Effector memory CD8-positive, alpha-beta T cell (primary cell): Measurements from ENCODE around the gene NOP14.
"Not testable (repeated sequence)": the region's sequence is repeated elsewhere in the genome, so short reads cannot be mapped to it uniquely, and the experiment has no call there.

Experiments
- ATAC-seq: fragments of 150-1000 bp; cut with Tn5 transposase; replicated peaks from 2 replicates; pipeline ENCODE4 v1.10.0; 2021; ENCODE audit warnings: mild to moderate bottlenecking, moderate library complexity
- DNase-seq, 3 experiments: peaks; one replicate each; pipeline ENCODE4 v3.0.0; 2021
- H3K27ac Mint-ChIP-seq, 2 donors: one replicate each; pipeline ENCODE4 v1.8.0; 2022; ENCODE audit warnings: mild to moderate bottlenecking in 2 of 2, mixed read lengths in 2 of 2, moderate library complexity in 2 of 2
- H3K27me3 Mint-ChIP-seq, 2 donors: one replicate each; pipeline ENCODE4 v1.8.0; 2022; ENCODE audit warnings: mixed read lengths in 2 of 2
- H3K36me3 Mint-ChIP-seq: one replicate; pipeline ENCODE4 v1.8.0; 2022; ENCODE audit warnings: mild to moderate bottlenecking, moderate library complexity, mixed read lengths; ENCODE audit not compliant: insufficient read depth
- H3K4me1 Mint-ChIP-seq, 2 donors: one replicate each; pipeline ENCODE4 v1.8.0; 2022; ENCODE audit warnings: low read depth in 2 of 2, mixed read lengths in 2 of 2
- H3K4me3 Mint-ChIP-seq, 2 donors: one replicate each; pipeline ENCODE4 v1.8.0; 2022; ENCODE audit warnings: mild to moderate bottlenecking in 2 of 2, mixed read lengths in 2 of 2, moderate library complexity in 2 of 2
- H3K9me3 Mint-ChIP-seq, 2 donors: one replicate each; pipeline ENCODE4 v1.8.0; 2022; ENCODE audit warnings: mixed read lengths in 2 of 2

The NOP14 gene

GRCh38 chr4:2943364-2944090 is 19.7 kb downstream of the NOP14 start:
- no peaks in the 10 kb centered on the region for H3K9me3 Mint-ChIP-seq
- peaks cover 17 to 24% of the 10 kb centered on the region in 2 donors for H3K4me1 Mint-ChIP-seq
- H3K36me3 Mint-ChIP-seq = peaks cover 89% of the 10 kb centered on the region
- DNase-seq (no peak), ATAC-seq (no peak)
- no peaks in the 10 kb centered on the region for H3K27me3 Mint-ChIP-seq
- peak overlapping the region; percentile 95 to 97 for H3K27ac Mint-ChIP-seq
- peak overlapping the region in 1 of 2 donors; percentile 79 for H3K4me3 Mint-ChIP-seq

DNA sequence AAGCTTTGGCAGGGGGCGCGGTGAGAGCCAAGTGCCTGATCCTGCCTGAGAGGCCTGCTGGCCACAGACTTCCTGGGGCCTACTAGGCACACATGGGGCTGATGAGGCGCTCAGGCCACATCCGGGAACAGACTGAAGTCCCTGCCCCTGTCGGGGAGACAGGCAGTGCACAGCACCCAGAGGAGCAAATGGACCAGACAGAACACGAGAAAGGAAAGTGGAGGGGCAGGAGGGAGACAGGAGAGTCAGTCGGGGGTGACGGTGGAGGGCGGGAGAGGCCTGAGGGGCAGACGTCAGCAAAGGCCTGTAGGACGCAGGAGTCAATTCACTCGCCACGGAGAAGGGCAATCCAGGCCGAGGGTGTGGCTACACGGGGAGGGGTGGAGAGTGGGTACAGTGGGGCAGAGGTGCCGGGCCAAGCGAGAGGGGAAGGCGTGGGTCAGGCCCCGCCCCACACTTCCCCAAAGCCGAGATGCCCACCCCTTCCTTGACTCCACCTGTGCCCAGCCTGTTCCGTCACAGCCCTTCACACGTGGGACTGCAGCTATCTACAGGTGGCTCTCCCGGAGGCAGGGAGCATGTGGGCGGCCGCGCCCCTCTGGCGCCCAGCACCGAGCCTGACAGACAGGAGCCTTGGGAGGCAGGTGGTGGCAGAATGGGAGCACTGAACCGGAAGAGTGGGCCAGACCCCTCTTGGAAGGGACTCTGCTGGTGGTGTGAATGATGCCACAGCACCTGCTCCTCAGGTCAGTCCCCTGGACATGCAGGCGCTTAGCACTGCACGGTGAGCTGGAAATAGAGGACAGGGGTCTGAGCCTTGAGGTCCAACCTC is 20.5 kb downstream of the NOP14 start:
- DNase-seq = peak in 2 of 3 experiments; percentile 41 to 47
- ATAC-seq = peak; percentile 70
- Mint-ChIP-seq H3K9me3 (no peaks in the 10 kb centered on the region), H3K27ac (peak overlapping the region; percentile 95 to 97), H3K27me3 (no peaks in the 10 kb centered on the region), H3K4me1 (peaks cover 20 to 24% of the 10 kb centered on the region in 2 donors), H3K36me3 (peaks cover 91% of the 10 kb centered on the region), H3K4me3 (peak overlapping the region; percentile 66 to 79)

- Mint-ChIP-seq H3K27me3 (no peaks in the 10 kb centered on the region), H3K27ac (peak overlapping the region; percentile 95 to 97), H3K4me1 (peaks cover 26 to 30% of the 10 kb centered on the region in 2 donors), H3K4me3 (peak overlapping the region; percentile 66 to 79), H3K9me3 (no peaks in the 10 kb centered on the region), H3K36me3 (peaks cover 91% of the 10 kb centered on the region)
- ATAC-seq (peak; percentile 43), DNase-seq (no peak)
Measured at GRCh38 chr4:2942037-2942531, 21.1 kb downstream of the NOP14 start.

- Mint-ChIP-seq H3K4me3 (peak overlapping the region in 1 of 2 donors; percentile 79), H3K27ac (peak overlapping the region; percentile 59 to 97), H3K4me1 (peaks cover 33 to 37% of the 10 kb centered on the region in 2 donors), H3K9me3 (no peaks in the 10 kb centered on the region), H3K27me3 (no peaks in the 10 kb centered on the region), H3K36me3 (peaks cover 91% of the 10 kb centered on the region)
- no peak for ATAC-seq
- DNase-seq = no peak
Measured at GRCh38 chr4:2941138-2942036, 21.8 kb downstream of the NOP14 start.

DNA sequence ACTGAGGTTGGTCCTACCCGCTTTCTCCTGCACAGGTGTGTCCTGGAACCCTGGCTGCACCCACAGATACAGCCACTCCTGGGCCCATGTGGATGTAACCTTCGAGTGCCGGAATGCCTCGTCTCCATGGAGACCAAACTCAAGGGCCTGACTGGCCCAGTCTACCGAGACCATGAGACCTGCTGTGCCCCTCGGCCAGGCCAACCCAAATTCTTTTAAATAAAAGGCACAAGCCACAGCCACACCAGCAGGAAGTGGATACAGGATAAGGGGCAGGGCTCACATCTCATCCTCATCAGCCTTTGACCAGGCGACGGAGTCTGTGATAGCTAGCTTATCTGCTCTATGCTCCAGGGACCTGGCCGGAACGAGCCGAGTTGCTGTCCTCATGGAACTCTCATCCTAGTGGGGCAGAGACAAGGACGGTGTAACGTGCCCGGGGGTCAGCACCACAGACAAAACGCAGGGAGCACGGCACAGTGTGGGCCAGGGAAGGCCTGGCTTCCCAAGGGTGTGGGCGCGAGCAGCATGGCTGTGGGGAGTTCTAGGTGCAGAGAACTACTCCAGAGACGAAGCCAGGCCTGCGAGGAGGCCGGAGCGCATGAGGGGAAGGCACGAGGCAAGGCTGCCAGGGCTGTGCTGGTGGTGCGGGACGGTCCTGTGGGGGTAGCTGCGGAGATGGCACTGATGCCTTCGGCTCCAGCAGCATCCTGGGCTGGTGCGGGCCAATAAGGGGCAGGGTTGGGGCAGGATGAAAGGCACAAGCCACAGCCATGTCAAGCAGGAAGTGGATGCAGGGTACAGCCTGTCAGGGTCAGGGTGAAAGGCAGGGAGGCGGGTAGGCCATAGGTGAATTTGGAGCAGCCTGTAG is 22.7 kb downstream of the NOP14 start:
- H3K9me3 Mint-ChIP-seq = no peaks in the 10 kb centered on the region
- no peak overlapping the region for H3K4me3 Mint-ChIP-seq
- H3K36me3 Mint-ChIP-seq = peaks cover 91% of the 10 kb centered on the region
- ATAC-seq = no peak
- H3K4me1 Mint-ChIP-seq = peaks cover 42 to 46% of the 10 kb centered on the region in 2 donors
- H3K27ac Mint-ChIP-seq = no peak overlapping the region
- no peak for DNase-seq
- no peaks in the 10 kb centered on the region for H3K27me3 Mint-ChIP-seq

DNA sequence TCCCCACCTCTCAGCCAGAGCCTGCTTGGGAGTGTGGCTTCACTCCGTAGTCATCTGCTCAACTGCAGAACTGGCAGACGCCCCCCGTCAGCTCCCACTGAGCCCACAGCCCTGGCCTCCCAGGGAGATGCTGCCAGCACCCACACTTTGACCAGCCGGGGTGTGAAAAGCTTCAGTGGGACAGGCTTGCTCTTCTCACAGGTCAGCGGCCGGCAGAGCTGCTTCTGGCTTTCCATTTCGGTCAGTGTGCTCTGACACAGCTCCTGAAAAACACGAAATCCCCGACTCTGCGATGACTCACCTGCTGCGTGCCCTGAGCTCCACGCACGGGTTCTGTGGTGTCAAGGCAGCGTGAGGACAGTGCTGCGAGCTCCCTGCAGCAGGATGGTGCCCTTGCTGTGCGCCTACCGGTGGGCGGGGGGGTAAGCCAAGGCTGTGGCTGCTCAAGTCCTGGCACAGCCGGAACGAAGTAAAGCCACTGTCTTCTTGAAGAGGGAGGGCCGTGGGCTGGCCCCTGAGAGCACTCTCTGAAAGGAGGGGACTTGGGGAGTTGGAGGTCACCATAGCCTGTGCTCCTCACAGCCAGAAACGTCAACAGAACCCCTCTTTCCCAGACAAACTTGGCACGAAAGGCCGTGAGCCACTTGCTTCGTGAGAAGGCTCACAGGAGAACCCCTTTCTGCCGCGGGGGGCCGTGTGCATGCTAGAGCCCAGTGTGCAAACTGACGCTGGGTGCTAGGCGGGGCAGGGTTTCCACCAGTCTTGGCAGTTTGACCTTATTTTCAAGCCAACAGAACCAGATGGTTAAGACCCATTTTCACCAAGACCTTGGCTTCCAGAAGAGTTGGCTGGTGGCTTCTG is 23.6 kb downstream of the NOP14 start:
- Mint-ChIP-seq H3K4me1 (peaks cover 44 to 48% of the 10 kb centered on the region in 2 donors), H3K4me3 (peak overlapping the region in 1 of 2 donors; percentile 25), H3K9me3 (no peaks in the 10 kb centered on the region), H3K36me3 (peaks cover 91% of the 10 kb centered on the region), H3K27ac (peak overlapping the region; percentile 69 to 85), H3K27me3 (no peaks in the 10 kb centered on the region)
- DNase-seq (no peak), ATAC-seq (no peak)

GRCh38 chr4:2938906-2939305 is 24.3 kb downstream of the NOP14 start:
- no peak for DNase-seq
- H3K27ac Mint-ChIP-seq = peak overlapping the region; percentile 69 to 85
- ATAC-seq = no peak
- H3K36me3 Mint-ChIP-seq = peaks cover 84% of the 10 kb centered on the region
- no peaks in the 10 kb centered on the region for H3K9me3 Mint-ChIP-seq
- H3K4me3 Mint-ChIP-seq = peak overlapping the region in 1 of 2 donors; percentile 25
- H3K4me1 Mint-ChIP-seq = peaks cover 40 to 45% of the 10 kb centered on the region in 2 donors
- no peaks in the 10 kb centered on the region for H3K27me3 Mint-ChIP-seq

DNA sequence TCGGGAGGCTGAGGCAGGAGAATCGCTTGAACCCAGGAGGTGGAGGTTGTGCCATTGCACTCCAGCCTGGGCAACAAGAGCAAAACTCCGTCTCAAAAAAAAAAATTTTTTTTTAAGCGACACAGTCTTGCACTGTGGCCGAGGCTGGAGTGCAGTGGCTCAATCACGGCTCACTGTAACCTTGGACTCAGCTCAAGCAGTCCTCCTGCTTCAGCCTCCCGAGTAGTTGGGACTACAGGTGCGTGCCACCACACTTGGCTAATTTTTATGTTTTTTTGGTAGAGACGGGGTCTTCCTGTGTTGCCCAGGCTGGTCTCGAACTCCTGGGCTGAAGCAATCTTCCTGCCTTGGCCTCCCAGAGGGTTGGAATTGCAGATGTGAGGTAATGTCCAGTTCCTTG is 24.8 kb downstream of the NOP14 start:
- not testable (repeated sequence) for ATAC-seq, DNase-seq, H3K9me3 Mint-ChIP-seq, H3K27me3 Mint-ChIP-seq
- peaks cover 41 to 46% of the 10 kb centered on the region in 2 donors for H3K4me1 Mint-ChIP-seq
- peak overlapping the region; percentile 69 to 85 for H3K27ac Mint-ChIP-seq
- peaks cover 81% of the 10 kb centered on the region for H3K36me3 Mint-ChIP-seq
- peak overlapping the region in 1 of 2 donors; percentile 25 for H3K4me3 Mint-ChIP-seq

GRCh38 chr4:2937986-2938385 is 25.2 kb downstream of the NOP14 start:
- Mint-ChIP-seq H3K27ac (peak overlapping the region in 1 of 2 donors; percentile 96), H3K9me3 (no peaks in the 10 kb centered on the region), H3K36me3 (peaks cover 83% of the 10 kb centered on the region), H3K4me3 (no peak overlapping the region), H3K27me3 (no peaks in the 10 kb centered on the region), H3K4me1 (peaks cover 45 to 47% of the 10 kb centered on the region in 2 donors)
- ATAC-seq (no peak), DNase-seq (no peak)

GRCh38 chr4:2937146-2937857 is 25.9 kb downstream of the NOP14 start:
- no peaks in the 10 kb centered on the region for H3K9me3 Mint-ChIP-seq
- peak overlapping the region; percentile 92 to 96 for H3K27ac Mint-ChIP-seq
- DNase-seq = no peak
- H3K4me1 Mint-ChIP-seq = peaks cover 45 to 47% of the 10 kb centered on the region in 2 donors
- no peaks in the 10 kb centered on the region for H3K27me3 Mint-ChIP-seq
- H3K36me3 Mint-ChIP-seq = peaks cover 83% of the 10 kb centered on the region
- peak overlapping the region; percentile 83 to 85 for H3K4me3 Mint-ChIP-seq
- ATAC-seq = no peak

GRCh38 chr4:2936773-2937145 is 26.4 kb downstream of the NOP14 start:
- DNase-seq (peak in 2 of 3 experiments; percentile 38 to 43), ATAC-seq (peak; percentile 7)
- Mint-ChIP-seq H3K27ac (peak overlapping the region; percentile 92 to 96), H3K9me3 (no peaks in the 10 kb centered on the region), H3K27me3 (no peaks in the 10 kb centered on the region), H3K36me3 (peaks cover 83% of the 10 kb centered on the region), H3K4me3 (peak overlapping the region; percentile 83 to 85), H3K4me1 (peaks cover 46 to 48% of the 10 kb centered on the region in 2 donors)
